Mucosa of descending colon (tissue), 3 donors: ENCODE results near the gene GAB3. TPM values are rescaled to one million over a fixed set of nuclear protein-coding genes. Genes with fewer than 3 reads are reported as not detected.

Experiments used
- ATAC-seq: fragments of 200-7000 bp; cut with Tn5 transposase; one replicate; pipeline ENCODE4 v1.9.1; 2020; ENCODE audit warnings: mild to moderate bottlenecking, moderate library complexity
- DNase-seq, 3 donors: peaks; one replicate each; pipeline ENCODE4 v3.0.0-alpha.2; 2020
- H3K36me3 ChIP-seq: fragments of 200-600 bp; one replicate; pipeline ENCODE4 v1.8.0; 2021; ENCODE audit warnings: low read depth, mild to moderate bottlenecking
- H3K4me1 ChIP-seq: fragments of 200-600 bp; one replicate; pipeline ENCODE4 v1.8.0; 2021; ENCODE audit warnings: low read depth, mild to moderate bottlenecking
- H3K4me3 ChIP-seq: fragments of 200-600 bp; one replicate; pipeline ENCODE4 v1.8.0; 2021; ENCODE audit warnings: mild to moderate bottlenecking
- H3K9me3 ChIP-seq: fragments of 200-600 bp; one replicate; pipeline ENCODE4 v1.8.0; 2021; ENCODE audit warnings: mild to moderate bottlenecking
- intact Hi-C, 2 donors: fragments of 100-400 bp; cut with DNase I in 1 of 2; cut with micrococcal nuclease in 1 of 2; formaldehyde crosslinking; loops; one replicate each; pipeline versions ENCODE4 v1.11.0 to v1.11.1; 2022; cut with DNase I, micrococcal nuclease
- total RNA-seq, 3 donors: library from RNA; stranded (reverse); fragmentation: NEBNext Ultra II Directional in 2 of 3; extraction: Animal tissue kit (Norgen Biotek cat#: 25700) in 2 of 3; gene quantifications; one replicate each; pipeline versions ENCODE4 v1.2.1 to v1.2.4, GENCODE V29; 2021 to 2023
- TF ChIP-seq, protein P1 (sequence below): fragments of 200-600 bp; IDR thresholded peaks from one replicate; pipeline ENCODE4 v1.8.0; 2022; ENCODE audit warnings: antibody characterized with exemption, mild to moderate bottlenecking
- donor health status: DM: no; HTN: no; CAD: no; lungs with moderate emphysema.
- donor health status: DM: no; HTN: no; CAD: no.
- donor health status: DM: no; HTN: yes; CAD: no.

The GAB3 gene
- total RNA-seq, 3 donors from 2014 or later: 1.3 to 3.4 (median 2.5) TPM

DNA sequence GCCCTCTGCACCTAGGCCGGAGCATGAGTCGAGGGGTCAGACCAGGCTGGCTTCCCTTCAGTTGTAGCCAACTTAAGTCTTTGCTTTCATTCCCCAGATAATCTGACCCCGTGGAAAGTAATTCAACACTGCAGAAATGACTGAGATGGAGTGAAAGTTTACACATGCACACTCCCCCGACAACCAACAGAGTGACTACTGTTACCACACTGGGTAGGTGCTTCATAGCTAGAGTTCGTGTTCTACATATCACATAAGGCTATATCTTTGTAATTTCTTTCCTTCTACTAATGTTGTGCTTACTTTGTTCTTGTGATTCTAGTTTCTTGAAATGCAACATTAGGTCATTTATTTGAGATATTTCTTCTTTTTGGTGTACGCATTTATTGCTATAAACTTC is 90.3 kb downstream of the GAB3 start:
- no peak for ATAC-seq
- intact Hi-C loops: no loop called here

DNA sequence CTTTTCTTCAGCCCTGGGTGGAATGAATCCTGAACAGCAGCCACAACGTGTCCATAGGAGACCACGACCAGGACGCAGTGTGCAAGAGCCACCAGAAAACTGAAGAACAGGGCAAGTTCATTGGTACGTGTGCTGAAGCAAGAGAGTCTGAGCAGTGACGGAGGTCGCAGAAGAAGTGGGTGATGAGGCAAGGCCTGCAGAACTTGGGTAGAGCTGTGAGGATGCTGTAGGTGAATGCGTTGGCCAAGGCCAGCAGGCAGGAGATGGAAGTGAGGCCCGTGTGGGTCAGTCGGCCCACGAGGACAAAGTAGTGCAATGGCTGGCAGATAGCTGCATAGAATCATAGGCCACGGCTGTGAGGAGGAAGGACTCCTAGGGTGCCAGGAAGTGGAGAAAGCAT is 91.9 kb downstream of the GAB3 start:
- DNase-seq: peak in 1 of 3 donors; percentile 18
- Histone ChIP-seq H3K9me3 (no peaks in the 10 kb centered on the region), H3K36me3 (no peaks in the 10 kb centered on the region), H3K4me1 (no peaks in the 10 kb centered on the region), H3K4me3 (no peak overlapping the region)
- intact Hi-C loops: no loop called here
- TF ChIP-seq, protein P1, sequence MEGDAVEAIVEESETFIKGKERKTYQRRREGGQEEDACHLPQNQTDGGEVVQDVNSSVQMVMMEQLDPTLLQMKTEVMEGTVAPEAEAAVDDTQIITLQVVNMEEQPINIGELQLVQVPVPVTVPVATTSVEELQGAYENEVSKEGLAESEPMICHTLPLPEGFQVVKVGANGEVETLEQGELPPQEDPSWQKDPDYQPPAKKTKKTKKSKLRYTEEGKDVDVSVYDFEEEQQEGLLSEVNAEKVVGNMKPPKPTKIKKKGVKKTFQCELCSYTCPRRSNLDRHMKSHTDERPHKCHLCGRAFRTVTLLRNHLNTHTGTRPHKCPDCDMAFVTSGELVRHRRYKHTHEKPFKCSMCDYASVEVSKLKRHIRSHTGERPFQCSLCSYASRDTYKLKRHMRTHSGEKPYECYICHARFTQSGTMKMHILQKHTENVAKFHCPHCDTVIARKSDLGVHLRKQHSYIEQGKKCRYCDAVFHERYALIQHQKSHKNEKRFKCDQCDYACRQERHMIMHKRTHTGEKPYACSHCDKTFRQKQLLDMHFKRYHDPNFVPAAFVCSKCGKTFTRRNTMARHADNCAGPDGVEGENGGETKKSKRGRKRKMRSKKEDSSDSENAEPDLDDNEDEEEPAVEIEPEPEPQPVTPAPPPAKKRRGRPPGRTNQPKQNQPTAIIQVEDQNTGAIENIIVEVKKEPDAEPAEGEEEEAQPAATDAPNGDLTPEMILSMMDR: no peak
- no peak for ATAC-seq

More for the DNA sequence above, 90.3 kb downstream of the GAB3 start:
- TF ChIP-seq, protein P1: no peak
- H3K9me3 ChIP-seq: no peaks in the 10 kb centered on the region
- H3K36me3 ChIP-seq: no peaks in the 10 kb centered on the region
- no peak overlapping the region for H3K4me3 ChIP-seq
- H3K4me1 ChIP-seq: no peaks in the 10 kb centered on the region
- DNase-seq: no peak

DNA sequence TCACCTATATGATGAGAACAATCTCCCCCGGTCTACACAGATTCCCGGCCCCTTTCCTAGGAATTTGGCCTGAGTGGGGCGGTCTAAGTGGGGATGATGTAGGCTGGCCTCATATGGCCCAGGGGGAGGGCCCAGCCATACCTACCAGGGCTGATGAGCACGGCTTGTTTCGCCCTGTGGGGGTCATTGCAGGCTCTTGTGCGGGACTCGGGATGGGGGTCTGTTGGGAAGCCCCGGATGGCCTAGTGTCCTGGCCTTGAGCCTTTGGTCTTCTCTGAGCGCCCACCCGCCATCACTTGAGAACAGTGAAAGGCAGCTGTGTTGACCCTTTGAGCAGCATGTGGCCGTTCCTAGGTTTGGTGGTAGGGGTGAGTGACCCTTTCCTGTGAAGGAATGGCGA is 92.7 kb downstream of the GAB3 start:
- H3K4me1 ChIP-seq: no peaks in the 10 kb centered on the region
- ATAC-seq (no peak), DNase-seq (peak in 1 of 3 donors; percentile 34)
- H3K9me3 ChIP-seq: no peaks in the 10 kb centered on the region
- H3K4me3 ChIP-seq: no peak overlapping the region
- H3K36me3 ChIP-seq: no peaks in the 10 kb centered on the region
- intact Hi-C loops: no loop called here
- TF ChIP-seq, protein P1: no peak

DNA sequence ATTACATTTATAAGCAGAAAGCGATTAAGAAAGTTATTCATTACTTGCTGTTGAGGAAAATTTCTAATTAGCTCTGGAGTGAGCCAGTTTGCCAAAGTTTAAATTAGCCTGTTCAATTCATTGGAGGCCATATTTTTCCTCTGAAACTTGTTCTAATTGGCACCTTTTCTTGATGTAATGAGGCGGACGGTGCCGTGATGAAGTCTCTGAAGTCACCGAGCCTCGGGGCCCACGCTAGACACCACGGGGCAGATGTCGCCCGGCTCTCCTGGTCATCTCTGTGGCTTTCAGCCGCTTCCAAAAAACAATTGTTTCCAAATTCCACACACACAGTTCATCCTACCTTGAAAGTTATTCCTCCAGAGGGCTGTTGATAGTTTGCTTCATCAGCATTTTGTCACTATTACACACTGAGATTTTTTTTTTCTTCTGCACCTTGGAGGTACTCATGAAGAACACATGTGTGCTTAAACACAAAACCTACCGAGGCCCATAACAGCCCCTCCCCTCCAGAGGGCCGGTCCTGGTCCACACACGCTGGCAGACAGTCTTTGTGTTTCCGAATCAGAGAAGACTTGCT is 93.6 kb downstream of the GAB3 start:
- intact Hi-C loops: no loop called here
- Histone ChIP-seq H3K36me3 (no peaks in the 10 kb centered on the region), H3K4me1 (no peaks in the 10 kb centered on the region), H3K9me3 (no peaks in the 10 kb centered on the region), H3K4me3 (no peak overlapping the region)
- no peak for DNase-seq
- ATAC-seq: no peak
- TF ChIP-seq, protein P1: no peak

DNA sequence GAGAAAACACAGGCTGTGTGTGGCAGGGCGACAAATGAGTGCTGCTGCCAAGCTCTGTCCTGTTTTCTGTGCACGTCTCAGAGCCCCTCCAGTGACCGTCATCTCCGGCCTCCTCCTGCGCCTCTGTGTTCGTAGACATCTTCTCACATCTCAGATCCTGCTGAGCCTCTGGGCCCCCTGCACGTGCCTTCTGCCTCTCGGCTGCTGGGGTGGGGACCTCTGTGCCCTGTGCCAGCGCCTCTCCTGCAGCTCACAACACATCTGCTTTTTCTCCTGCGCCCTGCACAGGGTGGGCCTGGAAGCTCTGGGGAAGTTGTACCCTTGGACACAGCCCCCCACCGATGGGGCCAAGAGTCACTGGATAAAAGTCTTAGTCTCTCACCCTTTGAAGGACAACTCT is 95.1 kb downstream of the GAB3 start:
- ATAC-seq: no peak
- Histone ChIP-seq H3K9me3 (no peaks in the 10 kb centered on the region), H3K4me1 (no peaks in the 10 kb centered on the region), H3K4me3 (no peak overlapping the region), H3K36me3 (no peaks in the 10 kb centered on the region)
- intact Hi-C loops: no loop called here
- no peak for DNase-seq
- TF ChIP-seq, protein P1: no peak

DNA sequence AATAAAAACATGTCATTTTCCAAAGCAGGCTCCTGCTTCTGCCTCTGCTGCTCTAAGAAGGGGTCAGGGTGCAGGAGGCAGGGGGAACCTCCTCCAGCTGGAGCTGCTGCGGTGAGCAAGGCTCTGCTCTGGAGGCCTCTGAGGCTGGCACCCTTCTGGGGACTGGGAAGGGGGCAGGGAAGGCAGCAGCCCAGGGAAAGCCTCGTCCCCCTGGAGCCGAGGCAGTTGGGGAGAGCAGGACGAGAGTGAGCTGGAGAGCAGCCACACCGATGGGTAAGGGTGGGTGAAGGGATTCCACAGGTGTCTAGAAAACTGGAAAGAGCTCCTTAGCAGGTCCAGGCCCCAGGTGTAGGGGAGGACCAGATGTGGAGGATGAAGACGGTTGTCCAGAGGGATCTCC is 95.5 kb downstream of the GAB3 start:
- intact Hi-C loops: no loop called here
- TF ChIP-seq, protein P1: no peak

More for the DNA sequence above, 95.5 kb downstream of the GAB3 start:
- DNase-seq: no peak
- Histone ChIP-seq H3K36me3 (no peaks in the 10 kb centered on the region), H3K4me3 (no peak overlapping the region), H3K4me1 (no peaks in the 10 kb centered on the region), H3K9me3 (no peaks in the 10 kb centered on the region)
- ATAC-seq: no peak
